GM12874 (cell line): ENCODE results near the gene RPS26.

Source experiments
- CTCF ChIP-seq: IDR thresholded peaks from 2 replicates; pipeline ENCODE4 v1.5.1; 2011; ENCODE audit warnings: low read depth, mild to moderate bottlenecking, control low read depth, low read length, moderate library complexity; ENCODE audit not compliant: insufficient read depth

Gene RPS26

GRCh38 chr12:56031987-56032386 is 9.7 kb upstream of the RPS26 start:
- TF ChIP-seq CTCF, result no peak

- TF ChIP-seq CTCF, result no peak
These were observed 7.0 kb upstream of the RPS26 start for GRCh38 chr12:56034586-56035332.

GRCh38 chr12:56037161-56037560 is 4.6 kb upstream of the RPS26 start:
- TF ChIP-seq CTCF, result no peak

- TF ChIP-seq CTCF, result no peak
These were observed 3.6 kb upstream of the RPS26 start for GRCh38 chr12:56038022-56038655.

GRCh38 chr12:56040151-56040550 is 1.6 kb upstream of the RPS26 start:
- TF ChIP-seq CTCF, result no peak

- no peak for TF ChIP-seq CTCF
These were observed 661 bp upstream of the RPS26 start for GRCh38 chr12:56040963-56041551.

- TF ChIP-seq CTCF, result no peak
These were observed 1.1 kb downstream of the RPS26 start for GRCh38 chr12:56042843-56043242.
